GM12892 (cell line): ENCODE measurements around the gene PDK3.

ENCODE experiments used
- POLR2A ChIP-seq: IDR thresholded peaks from 2 replicates; pipeline ENCODE4 v1.6.1; 2011; ENCODE audit warnings: low read depth, low read length, control low read depth
- POLR2AphosphoS5 ChIP-seq: IDR thresholded peaks from 2 replicates; pipeline ENCODE4 v1.6.1; 2011; ENCODE audit warnings: low read depth, low read length, control low read depth
- TAF1 ChIP-seq: IDR thresholded peaks from 2 replicates; pipeline ENCODE4 v1.6.1; 2011; ENCODE audit warnings: low read depth, mild to moderate bottlenecking, control low read depth, low read length, borderline replicate concordance

DNA sequence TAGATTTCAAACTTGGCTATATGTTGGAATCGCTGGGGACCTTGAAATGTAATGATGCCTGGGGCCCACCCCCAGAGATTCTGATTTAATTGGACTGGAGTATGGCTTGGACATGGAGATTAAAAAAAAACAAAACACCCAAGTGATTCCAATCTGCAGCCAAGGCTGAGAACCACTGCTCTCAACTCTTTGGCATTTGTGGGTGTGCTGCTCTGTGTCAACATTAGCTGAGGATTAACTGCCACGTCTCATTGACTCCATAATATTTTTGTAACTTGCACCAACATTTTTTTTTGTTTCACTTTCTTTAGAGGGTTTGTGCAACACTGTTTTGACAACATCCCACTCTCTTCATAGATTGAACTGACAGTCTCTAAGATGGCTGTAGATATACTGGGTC is 41.1 kb upstream of the PDK3 start:
- TF ChIP-seq POLR2AphosphoS5: no peak
- TF ChIP-seq POLR2A: no peak
- no peak for TF ChIP-seq TAF1
